Left hindlimb (tissue), 1 donor: ENCODE data around the gene CYB561D1.
A peak's percentile ranks its signal among the peaks of the same experiment; 100 is the strongest.

Experiments
- DNase-seq: peaks from one replicate; pipeline ENCODE4 v3.0.0-alpha.2; 2018

Gene CYB561D1

DNA sequence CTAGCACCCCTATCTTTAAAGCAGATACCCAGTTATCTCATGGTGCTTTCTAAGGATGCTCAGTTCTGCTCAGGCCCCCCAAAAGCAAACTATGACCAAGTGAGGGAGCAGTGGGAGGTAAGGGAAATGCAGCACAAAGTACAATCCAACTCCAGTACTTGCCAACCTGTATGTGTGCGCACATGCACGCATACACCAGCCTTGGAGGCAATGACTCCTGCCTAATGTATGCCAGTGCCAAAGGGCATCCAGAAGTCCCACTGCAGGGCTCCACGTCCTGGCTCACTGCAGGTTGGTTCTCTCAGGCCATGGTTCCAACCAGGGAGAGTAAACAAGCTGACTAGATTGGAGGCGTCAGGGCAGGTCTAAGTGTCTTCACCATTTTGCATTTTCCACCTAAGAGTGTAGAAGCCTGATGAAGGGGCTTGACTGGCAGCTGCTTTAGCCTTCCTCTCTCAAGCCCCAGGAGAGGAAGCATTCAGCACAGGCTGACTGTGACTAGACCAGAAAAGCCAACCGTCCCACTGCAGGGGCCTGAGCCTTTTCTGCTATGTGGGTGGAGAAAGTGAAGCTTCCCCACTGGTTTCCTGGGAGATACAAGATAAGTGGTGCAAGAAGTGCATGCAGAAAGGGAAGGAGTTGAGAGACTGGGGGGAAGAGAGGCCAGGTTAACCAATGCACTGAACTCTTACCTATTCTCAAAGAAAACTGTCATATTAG, 7.9 kb downstream of the CYB561D1 start:
- DNase-seq = no peak

DNA sequence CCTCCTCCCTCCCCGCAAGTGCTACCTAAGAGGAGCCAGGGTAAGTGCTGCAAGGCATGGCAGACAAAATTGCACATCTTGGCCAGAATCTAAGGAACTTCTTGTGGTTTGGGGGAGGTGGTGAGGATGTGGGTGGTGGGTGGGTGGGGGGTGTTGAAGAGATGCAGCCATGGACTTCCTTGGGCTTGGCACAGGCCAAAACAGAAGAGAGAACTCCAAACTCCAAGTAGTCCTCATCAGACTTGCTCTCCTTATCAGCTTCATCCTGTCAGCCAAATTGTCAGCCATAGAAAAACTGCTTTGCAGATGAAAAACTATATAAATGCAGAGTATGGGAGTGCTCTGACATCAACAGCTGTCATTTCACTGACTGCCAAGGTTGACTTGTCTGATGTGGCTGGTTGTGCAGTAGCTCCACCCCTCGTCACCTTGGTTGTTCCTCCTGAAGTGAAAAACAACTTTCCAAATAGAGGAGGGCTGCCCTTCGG, 8.5 kb downstream of the CYB561D1 start:
- no peak for DNase-seq

DNA sequence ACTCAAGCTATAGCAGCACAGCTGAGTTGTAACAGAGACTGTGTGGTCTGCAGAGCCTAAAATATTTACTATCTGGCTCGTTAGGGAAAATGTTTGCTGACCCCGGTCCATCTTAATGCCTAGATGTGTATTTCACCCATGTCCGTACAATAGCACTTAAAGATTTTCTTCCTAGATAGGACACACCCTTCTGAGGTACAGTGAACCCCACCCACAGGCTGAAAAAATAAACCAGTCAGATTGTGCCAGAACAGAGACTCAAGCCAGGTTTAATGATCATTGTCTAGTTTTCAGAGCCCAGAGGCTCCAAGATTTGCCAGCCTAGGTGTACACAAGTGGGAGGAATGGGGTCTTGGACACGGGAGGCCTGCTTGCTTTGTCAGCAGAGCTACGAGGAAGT, 10.0 kb downstream of the CYB561D1 start:
- no peak for DNase-seq

DNA sequence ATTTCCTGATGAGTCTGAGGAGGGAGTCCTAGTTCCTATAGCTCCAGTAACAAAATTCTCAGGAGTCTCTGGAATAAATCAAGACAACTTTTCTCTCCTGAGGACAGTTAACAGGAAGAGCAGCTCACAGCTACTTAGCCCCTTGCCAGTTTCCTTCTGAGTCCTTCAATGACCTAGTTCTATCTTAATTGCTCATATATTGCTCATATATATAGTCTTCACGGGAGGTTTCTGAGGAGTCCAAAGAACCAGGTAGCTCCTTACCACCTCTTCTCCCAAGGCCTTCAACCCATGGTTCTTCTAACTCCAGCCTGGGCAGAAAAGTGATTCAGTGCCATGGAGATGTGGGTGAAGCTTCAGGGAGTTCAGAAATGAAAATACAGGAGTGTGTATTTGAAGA, 11.1 kb downstream of the CYB561D1 start:
- no peak for DNase-seq

DNA sequence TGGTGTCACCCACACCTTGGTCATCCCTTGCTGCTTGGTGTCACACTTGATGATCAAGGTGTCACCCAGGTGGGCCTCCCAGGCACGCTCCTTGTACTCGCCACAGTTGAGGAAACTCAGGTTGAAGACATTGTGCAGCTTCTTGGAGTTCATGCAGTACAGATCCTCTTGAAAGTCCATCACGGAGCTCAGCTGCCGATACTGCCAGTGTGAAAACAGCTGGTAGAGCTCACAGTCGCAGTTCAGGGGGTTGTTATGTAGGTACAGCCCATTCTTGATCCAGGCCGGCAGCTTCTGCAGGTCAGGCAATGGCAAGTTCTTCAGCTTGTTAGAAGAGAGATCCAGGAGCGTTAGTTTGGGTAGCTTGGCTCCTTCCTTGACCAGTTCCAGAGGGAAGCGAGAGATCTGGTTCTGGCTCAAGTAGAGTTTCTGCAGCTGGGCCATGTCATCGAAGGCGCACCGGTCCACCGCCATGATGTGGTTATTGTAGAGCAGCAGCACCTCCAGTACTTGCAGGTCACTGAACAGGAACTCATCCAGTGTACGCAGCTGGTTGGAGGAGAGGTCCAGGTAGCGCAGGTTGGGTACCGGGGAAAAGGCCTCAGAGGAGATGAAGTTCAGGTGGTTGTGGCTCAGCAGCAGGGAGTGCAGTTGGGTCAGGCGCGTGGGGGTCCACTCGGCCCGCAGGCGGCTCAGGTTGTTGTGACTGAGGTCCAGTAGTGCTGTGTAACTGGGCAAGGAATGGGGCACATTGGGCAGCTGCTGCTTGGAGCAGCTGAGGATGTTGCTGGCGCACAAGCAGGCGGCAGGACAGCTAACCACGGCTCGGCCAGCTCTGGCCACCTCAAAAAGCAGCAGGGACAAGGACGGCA, 14.3 kb downstream of the CYB561D1 start:
- no peak for DNase-seq

DNA sequence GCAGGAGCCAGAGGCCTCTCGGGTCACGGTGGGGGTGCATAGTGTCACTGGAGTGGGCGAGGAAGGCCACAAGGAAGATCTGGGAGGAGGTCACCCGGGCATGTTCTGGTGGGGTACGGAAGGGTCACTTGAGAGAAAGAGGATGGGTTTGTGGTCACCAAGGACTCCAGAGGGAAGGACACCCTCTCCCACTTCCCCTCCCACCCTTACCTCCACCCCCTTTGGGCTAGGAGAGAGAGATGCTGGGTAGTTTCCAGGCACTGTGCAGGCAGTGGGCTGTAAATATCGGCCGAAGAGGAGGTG, 14.9 kb downstream of the CYB561D1 start:
- DNase-seq = no peak

DNA sequence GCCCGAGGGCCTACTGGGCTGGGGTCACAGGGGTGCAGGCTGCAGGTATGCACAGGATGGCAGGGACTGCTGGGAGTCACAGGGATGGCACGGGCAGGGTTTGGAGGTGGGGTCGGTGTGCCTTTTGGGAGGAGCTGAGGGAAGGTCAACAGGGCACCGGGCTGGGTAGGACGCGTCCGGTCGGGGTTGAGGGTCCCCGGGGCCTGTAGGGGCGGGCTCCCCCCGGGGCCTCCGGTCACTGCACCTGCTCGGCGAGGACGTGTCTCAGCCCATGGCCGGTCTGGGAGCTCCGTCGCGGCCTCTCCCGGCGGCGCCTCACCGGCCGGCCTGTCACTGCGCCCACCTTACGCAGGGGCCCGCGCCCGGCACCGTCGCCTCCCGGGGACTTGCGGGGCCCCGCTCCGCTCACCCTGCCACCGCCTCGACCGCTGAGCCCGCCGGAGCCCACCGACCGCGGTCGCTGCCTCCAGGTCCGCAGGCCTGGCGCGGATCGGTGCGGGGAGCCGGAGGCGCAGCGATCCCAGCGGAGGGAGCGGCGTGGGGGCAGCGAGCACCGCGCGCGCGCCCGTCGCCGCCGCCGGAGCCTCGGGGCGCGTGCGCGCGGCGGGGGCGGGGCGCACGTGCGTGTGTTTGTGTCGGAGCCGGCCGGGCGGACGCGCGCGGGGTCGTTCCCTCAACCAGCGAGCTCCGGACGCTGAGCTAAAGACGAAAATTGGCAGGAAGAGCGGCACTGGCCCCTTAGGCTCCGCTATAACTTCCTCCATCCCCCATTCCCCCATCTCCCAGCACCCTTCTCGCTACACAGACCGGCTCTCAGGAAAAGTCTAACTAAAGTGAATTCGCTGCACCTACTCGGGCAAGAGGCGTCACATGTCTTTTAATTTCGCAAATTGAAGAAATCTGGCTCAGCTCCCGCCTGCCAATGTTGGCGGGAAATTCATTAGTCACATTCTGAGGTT, 15.6 kb downstream of the CYB561D1 start, which contains the start of gene AMIGO1:
Gene AMIGO1, minus strand, starts transcription at position 552 of the 959 bp plus-strand sequence. CDS start 815 bp downstream, outside the sequence.
- peak; percentile 75 for DNase-seq

DNA sequence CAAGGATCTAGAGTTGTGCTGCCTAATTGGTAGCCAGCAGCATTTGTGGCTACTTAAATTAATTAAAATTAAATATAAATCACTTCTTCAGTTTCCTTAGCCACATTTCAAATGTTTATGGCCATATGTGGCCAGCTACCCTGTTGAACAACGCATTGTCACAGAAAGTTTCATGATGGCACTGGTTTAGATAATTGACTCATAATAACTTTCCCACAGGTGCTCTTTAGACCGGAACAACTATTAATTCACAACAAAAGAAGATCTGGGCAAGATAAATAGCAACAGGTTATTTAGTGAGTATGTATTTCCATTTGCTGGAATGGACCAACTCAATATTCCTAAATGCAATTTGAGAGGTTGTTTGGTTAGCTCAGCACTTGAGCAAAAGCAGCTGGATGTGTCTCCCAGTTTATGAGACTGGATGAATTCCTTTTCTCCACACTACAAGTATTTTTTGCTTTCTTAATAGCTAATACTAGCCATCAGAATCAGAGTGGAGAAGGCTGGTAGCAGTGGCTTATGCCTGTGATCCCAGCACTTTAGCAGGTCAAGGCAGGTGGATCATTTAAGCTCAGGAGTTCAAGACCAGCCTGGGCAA, 19.3 kb downstream of the CYB561D1 start:
- DNase-seq = no peak

DNA sequence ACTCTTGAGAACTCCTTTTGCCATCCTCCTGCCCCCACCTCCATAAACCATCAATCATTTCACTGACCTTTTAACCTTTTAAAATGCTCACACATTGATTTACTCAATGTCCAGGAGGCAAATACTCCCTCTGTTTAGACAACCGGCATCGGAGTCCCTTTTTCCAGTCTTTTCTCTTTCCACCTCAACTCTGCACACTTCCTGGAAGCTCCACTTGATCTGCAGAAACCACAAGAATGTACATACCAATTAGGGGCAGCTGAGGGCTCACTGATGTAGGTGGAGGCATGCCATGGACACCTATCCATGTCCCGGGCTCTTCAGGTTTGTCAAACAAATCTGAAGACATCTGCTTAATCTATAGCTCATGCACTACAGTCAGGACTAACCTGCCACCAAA, 21.0 kb downstream of the CYB561D1 start:
- no peak for DNase-seq

DNA sequence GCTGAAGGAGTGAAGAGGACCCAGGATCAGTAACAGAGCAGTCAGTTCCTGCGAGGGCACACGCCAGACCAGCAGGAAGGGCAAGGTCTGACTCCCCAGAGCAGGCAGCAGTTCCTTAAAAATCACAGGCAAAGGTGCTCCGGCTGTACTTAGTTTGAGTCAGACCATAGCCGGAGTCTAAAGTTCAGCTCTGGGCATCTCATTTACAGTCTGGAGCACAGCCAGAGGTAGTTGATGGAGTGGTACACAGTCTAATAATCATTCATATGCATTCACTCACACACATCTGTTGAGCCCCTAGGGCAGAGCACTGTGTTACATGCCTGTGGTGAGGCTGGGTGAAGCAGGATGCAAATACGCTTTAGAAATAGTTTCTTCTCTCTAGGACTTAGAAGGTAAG, 23.0 kb downstream of the CYB561D1 start:
- DNase-seq = no peak

DNA sequence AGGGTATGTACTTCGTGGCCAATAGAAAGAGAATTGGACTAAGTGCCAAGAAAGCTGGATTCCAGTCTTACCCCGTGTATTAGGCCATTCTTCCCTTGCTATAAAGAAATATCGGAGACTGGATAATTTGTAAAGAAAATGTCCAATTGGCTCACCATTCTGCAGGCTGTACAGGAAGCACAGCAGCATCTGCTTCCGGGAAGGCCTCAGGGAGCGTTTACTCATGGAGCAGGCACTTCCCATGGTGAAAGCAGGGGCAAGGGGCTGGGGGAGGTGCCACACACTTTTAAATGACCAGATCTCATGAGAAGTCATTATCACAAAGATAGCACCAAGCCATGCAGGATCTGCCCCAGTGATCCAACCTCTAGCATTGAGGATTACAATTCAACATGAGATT, 23.4 kb downstream of the CYB561D1 start:
- no peak for DNase-seq

DNA sequence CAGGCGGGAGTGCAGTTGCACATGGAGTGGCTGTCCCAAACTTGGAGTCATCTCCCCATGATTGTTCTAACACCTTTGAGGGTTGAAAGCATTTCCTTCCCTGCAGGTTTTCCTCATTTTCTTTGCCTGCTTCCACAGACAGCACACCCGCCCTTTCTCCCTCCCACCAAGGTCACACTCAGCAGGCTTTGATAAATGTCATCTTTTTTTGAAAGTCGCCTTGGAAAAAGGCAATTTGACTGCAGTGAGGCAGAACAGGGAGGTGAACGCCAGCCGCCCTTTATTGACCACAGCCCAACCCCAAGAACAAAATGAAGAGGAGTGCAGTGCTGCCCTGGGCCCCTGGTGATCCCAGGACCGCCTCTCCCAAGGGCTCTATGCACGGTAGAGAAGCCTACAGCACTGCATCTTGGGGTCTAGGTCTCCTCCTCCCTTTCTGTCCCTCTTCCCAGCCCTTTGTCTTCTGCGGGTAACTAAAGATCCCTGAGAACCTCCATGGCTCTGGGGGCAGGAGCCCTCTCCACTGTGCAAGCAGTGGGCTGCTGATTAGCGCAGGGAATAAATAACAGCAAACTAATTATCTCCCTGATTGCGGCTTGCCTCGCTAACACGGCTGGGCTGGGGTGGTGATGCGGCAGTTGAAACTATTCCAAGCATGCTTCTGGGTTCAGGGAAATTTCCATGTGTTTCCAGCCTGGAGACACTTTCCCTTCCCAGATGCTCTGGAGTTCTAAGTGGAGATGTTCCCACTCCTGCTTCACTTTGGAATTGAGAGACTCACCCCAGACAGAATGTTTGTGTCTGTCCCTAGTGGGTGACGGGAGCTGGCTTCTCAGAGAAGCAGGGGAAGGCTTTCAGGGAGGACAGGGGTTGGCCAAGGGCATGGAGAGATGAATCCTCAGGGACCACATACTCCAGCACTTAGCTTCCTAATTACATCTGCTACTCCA, 27.4 kb downstream of the CYB561D1 start:
- no peak for DNase-seq

DNA sequence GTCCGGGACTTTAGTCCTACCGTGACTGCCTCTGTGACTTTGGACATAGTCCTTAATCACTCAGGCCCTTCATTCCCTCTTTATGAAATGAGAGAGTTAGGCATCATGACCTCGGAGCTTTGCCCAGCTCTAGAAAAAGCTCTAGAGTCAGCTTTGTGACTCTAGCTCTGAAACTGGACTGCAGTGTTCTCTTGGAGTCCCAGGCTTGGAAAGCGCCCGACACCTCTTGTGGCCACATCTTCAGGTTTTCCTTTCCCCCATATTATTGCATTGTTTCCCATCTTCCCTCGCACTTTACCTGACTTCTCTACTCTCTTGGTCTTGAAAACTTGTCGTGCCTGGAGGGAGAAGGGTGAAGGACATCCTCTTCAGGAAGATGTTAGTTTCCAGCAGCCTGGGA, 28.1 kb downstream of the CYB561D1 start:
- DNase-seq = no peak

DNA sequence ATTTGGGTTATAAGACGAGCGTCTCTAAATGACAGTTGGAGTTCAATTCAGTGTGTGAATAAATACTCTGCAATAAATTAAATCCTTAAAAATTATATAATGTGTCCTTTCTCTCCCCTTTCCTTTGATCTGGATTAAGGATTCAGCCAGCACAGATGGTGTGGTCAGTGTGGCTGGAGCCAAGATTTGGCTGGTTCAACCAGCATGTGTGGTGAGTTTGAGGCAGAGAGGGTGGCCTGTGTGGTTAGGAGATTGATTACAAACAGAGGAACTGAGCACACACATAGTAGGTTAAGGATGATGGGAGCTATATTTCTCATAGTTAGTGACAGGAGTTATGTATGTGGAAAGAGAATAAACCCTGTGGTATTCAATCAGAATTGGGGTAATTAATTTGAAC, 29.8 kb downstream of the CYB561D1 start:
- DNase-seq = no peak

DNA sequence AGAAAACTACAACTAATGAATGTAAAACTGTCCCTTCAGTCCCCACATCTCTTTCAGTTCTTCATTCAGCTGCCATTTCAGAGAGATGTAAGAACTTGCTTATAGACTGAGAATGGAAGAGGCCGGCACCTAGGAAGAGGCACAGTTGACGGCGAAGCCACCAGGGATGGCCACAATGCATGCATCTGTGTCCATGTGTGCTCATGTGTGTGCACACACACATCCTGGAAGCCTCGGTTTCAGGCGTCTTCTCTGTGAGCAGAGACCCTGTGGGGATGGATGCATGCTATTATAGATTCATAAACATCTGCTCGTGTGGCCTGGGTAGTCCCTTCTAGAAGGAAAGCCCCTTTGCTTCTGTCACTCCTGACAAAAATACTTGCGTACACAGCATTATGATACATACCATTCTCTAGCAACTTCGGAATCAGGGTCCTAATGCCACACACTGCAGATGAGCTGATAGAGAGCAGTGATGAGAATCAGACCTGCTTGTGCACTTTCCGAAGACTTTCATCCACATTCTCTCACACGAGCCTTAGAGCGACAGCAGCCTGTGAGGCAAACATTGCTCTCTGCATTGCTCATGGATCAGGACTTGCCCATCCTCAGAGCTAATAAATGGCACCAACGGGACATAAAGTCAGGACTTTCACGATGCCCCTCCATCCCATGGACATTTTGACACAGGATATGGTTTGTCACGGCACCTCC, 33.4 kb downstream of the CYB561D1 start:
- no peak for DNase-seq

DNA sequence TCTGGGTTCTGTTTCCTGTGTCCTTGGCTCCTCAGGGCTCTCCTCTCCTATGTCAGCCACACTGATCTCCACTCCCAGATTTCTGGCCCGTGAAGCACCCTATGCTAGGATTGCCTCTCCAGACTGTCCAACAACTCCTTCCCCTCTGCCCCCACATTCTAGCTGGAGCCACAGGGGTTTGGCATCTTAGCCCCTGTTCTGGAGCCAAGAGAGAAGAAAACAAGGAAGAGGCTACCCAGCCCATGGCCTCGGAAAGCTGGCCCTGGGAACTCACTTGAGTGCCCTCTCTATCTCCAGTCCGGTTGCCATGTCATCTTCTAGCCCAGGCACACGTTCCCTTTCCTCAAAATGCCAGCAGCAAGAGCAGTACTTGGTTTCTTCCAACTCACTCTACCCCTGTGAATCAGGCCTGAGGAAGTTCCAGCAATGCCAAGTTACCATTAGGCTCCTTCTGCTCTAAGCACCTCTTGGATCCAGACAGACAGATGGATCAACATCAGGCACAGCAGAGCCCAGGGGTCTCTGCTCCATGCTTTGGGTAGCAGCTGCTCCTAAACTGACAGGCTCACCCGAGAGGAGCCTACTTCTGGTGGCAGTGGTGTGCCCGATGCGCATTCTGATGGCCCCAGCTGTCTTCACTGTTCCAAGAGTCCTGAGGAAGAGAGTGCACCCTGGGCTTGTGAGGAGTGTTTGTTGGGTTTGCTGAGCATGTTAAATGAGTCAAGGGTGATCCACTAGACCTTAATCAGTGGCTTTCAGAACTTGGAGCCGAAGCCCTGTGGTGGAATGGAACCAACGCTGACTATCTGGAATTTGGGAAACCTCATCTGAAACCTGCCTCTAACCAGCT, 34.2 kb downstream of the CYB561D1 start:
- no peak for DNase-seq

DNA sequence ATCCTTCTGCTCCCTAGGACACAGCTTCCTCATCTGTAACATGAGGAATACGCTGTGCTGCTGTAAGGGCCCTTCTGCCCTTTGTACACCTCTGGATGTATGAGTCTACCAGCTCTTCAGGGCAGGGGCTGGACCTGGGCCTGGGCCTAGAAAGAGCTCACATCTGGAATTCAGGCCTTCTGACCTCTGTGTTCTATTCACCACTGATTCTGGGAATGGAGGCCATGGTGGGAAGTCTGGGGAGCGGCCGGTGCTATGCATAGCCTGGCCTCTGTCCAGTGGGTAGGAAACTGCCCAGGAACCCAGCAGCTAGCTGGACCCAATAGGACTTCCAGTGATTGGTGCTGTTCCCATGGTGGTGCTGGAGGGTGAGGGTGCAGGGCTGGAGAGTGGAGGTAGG, 34.8 kb downstream of the CYB561D1 start:
- no peak for DNase-seq

DNA sequence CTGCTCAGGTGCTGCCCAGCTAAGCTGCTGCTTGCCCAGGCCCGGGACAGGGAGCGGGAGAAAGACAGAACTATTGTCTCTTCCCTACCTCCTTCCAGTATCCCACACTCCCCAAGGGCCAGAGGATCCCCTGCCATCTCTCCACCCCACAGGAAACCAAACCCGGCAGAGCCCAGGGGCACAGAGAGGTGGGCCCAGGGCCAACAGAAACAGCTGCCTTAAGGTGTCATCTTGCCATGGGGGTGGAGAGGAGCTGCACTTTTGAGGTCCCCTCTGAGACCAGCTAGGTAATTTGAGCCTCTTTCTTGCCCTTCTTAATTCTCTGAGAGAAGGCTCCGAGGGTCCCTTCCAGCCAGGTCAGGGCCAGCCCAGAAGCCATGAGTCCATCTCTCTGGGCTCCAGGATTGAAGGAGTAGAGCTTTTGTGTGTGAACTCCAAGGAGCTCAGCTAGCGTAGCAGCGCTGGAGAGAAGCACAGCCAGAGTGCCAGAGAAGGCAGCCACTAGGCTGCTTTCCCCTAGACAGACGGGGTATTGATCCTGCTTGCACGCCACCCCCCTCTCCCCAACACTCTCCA, 36.1 kb downstream of the CYB561D1 start:
- DNase-seq = peak; percentile 61

DNA sequence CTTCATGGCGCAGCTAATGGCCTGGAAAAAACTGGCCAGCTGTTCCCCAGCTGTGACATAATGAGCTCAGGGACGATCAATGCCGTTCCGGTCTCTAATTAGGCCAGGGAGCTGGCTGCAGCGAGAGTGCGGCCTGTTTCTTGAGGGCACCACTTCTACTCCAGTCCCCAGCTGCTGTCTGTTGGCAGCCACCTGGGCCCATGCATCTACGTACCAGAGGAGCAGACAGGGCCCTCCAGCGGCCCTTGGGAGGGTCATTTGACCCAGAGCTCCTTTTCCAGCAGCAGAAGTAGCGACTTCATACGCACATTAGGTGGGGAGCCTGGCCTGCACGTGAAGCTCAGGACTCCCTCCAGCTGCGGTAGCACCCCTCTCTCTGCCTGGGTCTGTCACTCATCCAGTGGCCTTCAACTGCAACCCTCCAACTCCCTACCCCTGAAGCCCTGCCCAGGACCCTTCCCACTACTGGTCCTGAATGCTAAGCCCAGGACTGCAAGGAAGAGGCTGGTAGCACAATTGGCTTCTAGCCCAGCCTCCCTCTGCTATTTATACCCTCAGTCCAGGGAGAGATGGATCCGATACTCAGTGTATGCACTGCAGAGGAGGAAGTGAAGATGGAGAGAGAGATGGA, 36.7 kb downstream of the CYB561D1 start:
- DNase-seq = peak; percentile 77
